Suppressor macrophage (primary cell): Measurements from ENCODE around the gene HBEGF.

Source experiments
- DNase-seq, 4 experiments: peaks; one replicate each; pipeline ENCODE4 v3.0.0-alpha.2; 2020 to 2022
- total RNA-seq, 17 experiments: gene quantifications; one replicate each; lab custom pipeline; 2026; ENCODE audit warnings: mixed read lengths in 6 of 17, inconsistent platforms in 3 of 17; lab: John Stamatoyannopoulos, UW

HBEGF gene
- total RNA-seq, result 2.8 to 64.9 (median 19.7) reads per million in 17 experiments

DNA sequence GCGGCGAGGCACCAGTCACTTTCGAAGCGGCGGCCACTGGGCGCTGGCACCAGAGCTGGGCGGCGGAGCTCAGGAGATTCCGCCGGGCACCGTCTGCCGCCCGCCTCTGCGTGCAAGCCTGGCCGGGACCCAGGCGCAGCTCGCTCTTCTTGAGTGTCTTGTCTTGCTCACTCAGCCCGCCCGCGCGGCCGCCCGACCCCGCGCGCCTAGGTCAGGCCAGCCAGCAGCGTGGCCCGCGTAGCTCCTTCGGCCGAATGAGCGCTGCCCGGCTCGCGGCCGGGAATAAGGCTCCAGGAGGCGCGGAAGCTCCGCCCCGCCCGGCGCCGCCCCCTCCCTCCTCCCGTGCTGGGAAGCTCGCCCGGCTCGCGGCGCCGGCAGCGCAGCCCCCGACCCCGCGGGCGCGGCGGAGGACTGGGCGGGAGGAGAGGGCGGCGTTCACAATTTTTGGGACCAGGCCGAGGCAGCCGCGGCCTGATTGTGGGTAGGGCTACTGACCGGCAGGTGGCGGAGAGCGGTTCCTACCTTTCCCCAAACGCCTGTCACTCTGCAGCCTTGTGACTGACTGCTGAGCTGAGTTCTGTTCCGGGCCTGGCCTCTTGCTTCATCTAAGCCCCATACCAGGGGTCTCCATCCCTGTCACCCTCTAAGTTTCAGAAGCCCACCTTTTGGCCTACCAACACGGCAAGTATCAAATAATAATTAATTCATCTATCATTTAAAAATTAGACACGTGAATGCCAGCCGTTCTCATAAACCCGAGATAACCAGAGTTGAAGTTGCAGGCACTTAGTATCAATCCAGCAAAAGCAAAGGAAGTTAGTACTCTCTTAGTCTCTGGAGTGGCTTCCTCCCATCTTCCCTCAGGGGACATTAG, at the start of gene HBEGF:
TSS of gene HBEGF (minus strand) at position 256 of the 874 bp plus-strand sequence. CDS start 275 bp downstream, outside the sequence.
- peak; percentile 82 to 91 (median 88) for DNase-seq

DNA sequence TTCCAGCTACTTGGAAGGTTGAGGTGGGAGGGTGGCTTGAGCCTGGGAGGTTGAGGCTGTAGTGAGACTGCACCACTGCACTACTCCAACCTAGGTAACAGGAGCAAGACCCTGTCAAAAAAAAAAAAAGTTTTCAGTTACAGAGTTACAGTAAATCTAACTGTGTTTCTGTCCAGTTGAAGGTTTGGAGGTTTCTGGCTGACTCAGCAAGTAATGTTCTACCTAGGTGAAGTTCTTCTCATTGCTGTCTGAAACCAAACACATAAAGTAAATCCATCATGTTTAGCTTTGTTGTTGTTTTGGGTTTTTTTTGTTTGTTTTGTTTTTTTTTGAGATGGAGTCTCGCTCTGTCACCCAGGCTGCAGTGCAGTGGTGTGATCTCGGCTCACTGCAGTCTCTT, 47.3 kb upstream of the HBEGF start:
- DNase-seq, result no peak

- no peak for DNase-seq
Measured at GRCh38 chr5:140391732-140392131, 45.3 kb upstream of the HBEGF start.

GRCh38 chr5:140391312-140391711, 44.9 kb upstream of the HBEGF start:
- DNase-seq, result no peak

- DNase-seq, result no peak
Measured at GRCh38 chr5:140388052-140388451, 41.6 kb upstream of the HBEGF start.

DNA sequence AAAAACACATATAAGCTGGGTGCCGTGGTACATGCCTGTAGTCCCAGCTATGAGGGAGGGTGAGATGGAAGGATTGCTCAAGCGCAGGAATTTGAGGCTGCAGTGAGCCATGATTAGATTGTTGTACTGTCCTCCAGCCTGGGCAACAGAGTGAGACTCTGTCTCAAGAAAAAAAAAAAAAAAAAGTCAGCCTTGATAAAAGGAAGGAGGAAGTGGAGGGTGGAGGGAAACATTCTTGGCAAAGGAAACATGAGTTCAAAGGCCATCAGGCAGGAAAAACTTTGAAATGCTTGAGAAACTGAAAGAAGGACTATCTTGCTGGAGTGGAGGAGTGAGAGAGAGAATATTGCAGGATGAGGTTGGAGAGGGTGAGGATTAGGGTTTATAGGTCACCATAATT, 36.9 kb upstream of the HBEGF start:
- DNase-seq, result no peak

GRCh38 chr5:140382866-140383265, 36.5 kb upstream of the HBEGF start:
- DNase-seq, result no peak

DNA sequence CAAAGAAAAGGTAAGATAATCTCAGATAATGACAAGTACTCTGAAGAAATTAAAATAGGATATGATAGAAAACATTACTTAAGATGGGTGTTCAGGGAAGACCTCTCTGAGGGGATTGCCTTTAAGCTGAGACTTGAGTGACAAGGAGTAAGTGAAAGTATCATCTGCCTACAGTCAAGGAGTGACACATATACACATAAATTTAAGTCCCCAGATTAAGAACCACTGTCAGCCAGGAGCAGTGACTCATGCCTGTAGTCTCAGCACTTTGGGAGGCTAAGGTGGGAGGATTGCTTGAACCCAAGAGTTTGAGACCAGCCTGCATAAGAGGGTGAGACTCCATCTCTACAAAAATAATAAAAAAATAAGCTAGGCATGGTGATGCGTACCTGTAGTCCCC, 35.6 kb upstream of the HBEGF start:
- DNase-seq, result no peak

DNA sequence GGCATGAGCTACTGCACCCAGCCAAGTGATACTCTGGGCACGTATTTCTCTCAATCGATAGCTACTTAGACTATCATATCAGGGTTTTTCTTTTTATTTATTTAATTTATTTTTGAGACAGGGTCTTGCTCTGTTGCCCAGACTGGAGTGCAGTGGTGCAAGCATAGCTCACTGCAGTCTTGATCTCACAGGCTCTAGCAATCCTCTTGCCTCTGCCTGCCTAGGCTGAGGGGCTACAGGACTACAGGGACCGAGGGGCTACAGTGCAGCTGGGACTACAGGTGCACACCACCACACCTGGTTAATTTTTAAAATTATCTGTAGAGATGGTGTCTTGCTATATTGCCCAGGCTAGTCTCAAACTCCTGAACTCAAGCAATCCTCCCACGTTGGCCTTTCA, 34.9 kb upstream of the HBEGF start:
- DNase-seq, result no peak

- DNase-seq, result peak; percentile 71 to 78 (median 76)
Measured at GRCh38 chr5:140372971-140373487, 26.6 kb upstream of the HBEGF start.

GRCh38 chr5:140371356-140372151, 25.2 kb upstream of the HBEGF start:
- no peak for DNase-seq

DNA sequence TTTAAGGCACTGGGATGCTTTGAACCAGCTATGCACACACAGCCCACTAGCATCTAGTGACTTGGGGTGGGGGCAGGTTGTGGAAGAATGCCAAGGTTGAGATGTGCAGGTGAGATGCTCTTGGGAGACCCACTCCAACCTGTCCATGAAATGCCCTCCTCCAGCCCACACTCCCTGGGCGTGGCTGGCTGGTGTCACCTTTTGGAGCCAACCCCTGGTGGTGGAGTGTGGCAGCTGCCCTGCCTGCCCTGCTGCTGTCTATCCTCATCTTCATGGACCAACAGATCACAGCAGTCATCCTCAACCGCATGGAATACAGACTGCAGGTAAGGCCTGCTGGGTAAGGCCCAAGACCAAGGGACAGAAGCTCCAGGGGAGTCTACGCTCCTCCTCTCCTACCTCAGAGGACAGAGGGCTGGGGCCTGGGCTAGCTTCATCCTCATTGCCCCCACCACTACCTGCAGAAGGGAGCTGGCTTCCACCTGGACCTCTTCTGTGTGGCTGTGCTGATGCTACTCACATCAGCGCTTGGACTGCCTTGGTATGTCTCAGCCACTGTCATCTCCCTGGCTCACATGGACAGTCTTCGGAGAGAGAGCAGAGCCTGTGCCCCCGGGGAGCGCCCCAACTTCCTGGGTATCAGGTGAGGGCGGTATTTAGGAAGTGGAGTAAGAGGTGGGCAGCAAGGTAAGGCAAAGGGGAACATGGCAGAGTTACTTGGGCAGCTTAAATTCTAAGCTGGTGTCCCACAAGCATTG, 21.0 kb upstream of the HBEGF start:
- DNase-seq, result no peak

GRCh38 chr5:140366589-140367255, 20.3 kb upstream of the HBEGF start:
- no peak for DNase-seq

DNA sequence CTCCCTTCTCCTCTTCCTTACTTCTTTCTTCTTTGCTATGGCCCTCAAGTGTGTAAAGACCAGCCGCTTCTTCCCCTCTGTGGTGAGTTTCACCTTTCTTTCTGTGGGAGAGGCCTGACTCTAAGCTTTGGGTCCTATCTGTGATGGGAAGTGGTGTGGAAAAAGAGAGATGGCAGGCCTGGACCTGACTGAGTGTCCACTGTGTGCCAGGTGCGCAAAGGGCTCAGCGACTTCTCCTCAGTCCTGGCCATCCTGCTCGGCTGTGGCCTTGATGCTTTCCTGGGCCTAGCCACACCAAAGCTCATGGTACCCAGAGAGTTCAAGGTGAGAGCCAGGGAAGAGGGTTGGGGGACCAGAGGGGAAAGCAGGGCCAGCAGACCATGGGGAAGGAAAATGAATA, 19.5 kb upstream of the HBEGF start:
- no peak for DNase-seq

DNA sequence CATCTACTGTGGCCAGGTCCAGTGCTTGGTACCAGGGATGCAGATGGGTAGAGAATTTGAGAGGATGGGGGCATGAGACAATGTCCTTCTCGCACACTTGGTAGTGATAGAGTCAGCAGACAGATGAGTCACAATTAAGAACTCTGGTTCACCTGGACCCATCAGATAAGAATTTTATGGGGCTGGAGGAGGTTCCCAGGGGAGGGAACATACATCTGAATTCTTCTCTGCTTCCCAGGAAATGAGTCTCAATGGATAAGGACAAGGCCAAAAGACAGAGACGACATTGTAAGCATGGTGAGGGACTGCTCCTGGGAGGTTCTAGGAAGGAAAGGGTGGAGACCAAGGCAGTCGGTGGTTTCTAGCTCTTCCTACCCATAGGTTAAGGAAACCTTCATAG, 18.9 kb upstream of the HBEGF start:
- DNase-seq, result no peak

- DNase-seq, result no peak
Measured at GRCh38 chr5:140364472-140364765, 18.0 kb upstream of the HBEGF start.

DNA sequence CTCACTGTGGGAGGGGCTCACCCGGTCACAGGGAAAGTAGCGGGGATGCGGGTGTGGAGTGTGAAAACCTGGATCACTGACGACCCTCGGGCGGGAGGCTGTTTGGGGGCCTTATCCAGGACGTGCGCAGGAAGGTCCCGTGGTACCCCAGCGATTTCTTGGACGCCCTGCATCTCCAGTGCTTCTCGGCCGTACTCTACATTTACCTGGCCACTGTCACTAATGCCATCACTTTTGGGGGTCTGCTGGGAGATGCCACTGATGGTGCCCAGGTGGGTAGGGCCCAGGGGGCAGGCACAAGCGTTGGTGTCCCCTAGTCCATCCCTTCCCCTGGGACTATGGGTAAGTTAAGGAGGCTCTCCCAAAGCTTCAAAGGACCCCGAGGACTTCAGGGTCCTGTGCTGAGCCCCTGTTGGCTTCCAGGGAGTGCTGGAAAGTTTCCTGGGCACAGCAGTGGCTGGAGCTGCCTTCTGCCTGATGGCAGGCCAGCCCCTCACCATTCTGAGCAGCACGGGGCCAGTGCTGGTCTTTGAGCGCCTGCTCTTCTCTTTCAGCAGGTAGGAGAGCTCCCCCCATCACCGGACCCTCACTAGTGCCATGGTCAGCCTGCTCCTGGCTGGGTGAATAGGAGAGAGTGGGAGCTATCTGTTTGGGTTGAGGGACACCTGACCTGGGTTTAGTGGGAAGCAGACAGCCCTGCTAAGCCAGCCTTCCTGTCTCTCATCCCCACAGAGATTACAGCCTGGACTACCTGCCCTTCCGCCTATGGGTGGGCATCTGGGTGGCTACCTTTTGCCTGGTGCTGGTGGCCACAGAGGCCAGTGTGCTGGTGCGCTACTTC, 17.4 kb upstream of the HBEGF start:
- DNase-seq, result no peak

DNA sequence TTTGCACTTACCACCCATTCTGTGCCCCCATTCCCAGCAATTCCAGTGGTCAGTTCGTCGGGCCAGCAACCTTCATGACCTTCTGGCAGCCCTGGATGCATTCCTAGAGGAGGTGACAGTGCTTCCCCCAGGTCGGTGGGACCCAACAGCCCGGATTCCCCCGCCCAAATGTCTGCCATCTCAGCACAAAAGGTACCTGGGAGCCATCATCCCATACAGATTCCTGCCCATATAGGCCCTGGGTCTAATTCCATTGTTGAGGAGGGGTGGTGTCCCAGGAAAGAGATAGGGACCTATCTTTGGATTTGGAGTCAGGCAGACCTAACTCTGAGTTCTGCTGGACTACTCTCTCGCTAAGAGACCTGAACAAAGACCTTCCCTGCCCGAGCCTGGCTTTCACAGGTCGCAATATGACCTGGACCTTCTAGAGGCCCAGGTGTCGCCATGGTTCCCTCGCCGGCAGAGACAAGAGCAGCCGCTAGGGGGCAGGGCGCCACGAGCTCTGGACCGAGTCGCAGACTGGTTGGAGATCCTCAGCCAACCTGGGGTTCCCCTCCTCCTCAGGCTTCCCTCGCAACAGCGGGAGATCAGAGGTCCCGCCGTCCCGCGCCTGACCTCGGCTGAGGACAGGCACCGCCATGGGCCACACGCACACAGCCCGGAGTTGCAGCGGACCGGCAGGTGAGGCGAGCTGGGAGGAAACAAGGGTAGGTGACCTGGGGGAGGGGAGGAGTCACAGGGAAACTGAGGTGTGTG, 16.6 kb upstream of the HBEGF start:
- peak; percentile 82 to 91 (median 86) for DNase-seq

- DNase-seq, result no peak
Measured at GRCh38 chr5:140362311-140362710, 15.9 kb upstream of the HBEGF start.

GRCh38 chr5:140361901-140362300, 15.5 kb upstream of the HBEGF start:
- DNase-seq, result no peak
